SW480 (cell line): ENCODE measurements around the gene PHKB.

Source experiments
- DNase-seq: peaks from one replicate; pipeline ENCODE4 v3.0.0-alpha.2; 2016; ENCODE audit warnings: low spot score

The PHKB gene

DNA sequence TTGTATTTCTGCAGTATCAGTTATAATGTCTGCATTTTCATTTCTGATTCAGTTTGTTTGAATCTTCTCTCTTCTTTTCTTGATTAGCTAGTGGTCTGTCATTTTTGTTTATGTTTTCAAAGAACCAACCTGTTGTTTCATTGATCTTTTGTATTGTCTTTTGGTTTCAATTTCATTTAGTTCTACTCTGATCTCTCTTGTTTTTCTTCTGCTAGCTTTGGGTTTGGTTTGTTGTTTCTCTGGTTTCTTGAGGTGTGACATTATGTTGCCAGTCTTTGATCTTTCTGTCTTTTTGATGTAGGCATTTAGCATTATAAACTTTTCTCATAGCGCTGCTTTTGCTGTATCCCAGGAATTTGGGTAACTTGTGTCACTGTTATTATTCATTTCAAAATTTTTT lies 107.2 kb downstream of the PHKB start:
- no peak for DNase-seq

DNA sequence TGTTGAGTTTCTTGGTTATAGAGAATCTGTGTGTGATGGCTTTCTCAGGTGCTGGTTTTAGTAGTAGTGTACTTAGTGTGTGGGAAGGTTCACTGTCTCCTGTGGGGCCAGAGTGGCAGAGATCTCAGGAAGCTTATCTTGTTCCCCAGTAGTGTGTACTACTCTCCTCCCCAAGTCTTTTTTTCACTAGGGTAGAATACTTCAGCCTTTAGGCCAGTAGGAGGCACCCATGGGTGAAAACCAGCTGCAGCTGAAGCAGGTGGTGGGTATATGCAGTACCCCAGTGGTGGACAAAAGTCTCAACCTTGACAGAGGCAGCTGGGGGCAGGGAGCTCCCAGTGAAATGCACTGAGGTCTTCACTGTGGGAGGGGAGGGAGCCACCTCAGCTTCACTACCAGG lies 109.9 kb downstream of the PHKB start:
- no peak for DNase-seq

GRCh38 chr16:47571711-47572110 lies 110.6 kb downstream of the PHKB start:
- no peak for DNase-seq

DNA sequence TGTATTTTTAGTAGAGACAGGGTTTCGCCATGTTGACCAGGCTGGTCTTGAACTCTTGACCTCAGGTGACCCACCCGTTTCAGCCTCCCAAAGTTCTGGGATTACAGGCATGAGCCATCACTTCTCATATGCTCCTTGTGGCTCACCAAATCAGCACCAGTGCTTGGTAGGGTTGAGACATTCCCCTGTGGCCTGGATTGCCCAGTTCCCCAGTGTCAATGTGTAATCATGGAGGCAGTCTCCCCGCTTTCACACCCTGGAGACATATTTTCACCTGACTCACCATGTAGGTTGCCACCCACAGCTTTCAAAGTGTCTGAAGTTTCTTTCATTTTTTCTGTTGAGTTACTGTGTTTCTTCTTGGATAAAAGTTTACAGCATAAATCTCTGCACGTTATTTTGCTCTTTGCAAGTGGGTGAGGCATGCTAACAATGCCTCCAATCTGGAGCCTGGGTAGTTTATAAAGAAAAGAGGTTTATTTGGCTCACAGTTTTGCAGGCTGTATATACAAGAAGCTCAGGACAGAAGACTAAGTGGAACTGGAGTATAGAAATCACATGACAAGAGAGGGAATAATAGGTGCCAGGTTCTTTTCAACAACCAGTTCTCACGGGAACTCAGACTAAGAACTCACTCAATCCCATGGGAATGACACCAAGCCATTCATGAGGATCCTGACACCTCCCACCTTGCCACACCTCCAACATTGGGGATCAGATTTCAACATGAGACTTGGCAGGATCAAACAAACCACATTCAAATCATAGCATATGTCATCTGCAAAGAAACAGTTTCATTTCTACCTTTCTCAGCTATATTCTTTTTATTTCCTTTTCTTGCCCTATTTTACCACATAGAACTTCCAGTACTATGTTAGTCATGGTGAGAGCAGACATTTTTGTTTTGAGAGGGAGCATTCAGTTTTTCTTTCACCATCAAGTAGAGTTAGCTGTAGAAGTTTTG lies 113.2 kb downstream of the PHKB start:
- peak; percentile 70 for DNase-seq

DNA sequence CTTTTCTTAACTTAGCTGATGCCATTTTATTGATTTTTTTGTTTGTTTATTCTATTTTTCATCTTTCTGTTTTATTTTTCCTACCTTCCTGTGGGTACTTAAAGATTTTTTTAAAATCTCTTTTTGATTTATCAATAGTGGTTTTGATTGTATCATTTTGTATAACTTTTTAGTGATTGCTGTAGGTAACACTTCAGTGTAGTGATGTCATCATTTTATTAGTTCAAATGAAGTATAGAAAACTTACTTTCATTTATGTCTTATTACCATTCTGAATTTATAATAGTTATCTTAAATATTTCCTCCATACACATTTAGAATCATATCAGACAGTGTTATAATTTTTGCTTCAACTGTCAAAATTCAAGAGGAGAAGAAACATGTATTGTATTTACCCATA lies 115.9 kb downstream of the PHKB start:
- no peak for DNase-seq

DNA sequence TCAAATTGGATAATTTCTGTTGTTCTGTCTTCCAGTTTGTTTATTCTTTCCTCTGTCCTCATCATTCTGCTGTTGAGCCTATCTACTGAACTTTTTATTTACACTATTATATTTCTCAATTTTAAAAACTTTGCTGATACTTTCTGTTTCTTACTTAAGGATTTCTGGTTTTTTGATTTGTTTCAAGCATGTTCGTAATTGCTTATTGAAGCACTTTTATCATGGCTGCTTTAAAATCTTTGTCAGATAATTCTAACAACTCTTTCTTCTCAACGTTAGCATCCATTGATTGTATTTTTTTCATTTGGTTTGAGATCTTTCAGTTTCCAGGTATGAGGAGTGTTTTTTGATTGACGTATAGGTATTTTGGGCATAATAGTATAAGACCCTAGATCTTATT lies 116.9 kb downstream of the PHKB start:
- no peak for DNase-seq

GRCh38 chr16:47578573-47578972 lies 117.4 kb downstream of the PHKB start:
- DNase-seq: no peak

GRCh38 chr16:47581114-47581513 lies 120.0 kb downstream of the PHKB start:
- no peak for DNase-seq

GRCh38 chr16:47584464-47585225 lies 123.5 kb downstream of the PHKB start:
- DNase-seq: no peak

GRCh38 chr16:47586121-47586520 lies 125.0 kb downstream of the PHKB start:
- DNase-seq: no peak

GRCh38 chr16:47590472-47590871 lies 129.3 kb downstream of the PHKB start:
- DNase-seq: no peak

DNA sequence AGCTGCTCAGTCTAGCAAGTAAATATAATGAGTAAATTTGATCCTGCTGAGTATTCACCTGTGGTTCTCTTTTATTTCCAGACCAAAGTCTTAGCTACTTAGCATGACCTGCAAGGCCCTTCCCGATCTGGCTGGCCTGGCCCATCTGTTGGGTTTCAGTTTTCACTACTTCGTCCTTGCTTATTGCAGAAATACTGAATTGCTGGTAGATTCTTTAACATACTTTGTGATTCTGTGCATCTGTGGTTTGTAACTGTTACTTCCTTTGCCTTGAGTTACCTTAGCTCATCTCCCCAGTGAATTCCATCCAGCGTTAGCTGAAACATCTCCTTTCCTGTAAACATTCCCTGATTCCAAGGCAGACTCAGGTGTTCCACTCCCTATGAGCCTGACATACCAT lies 131.1 kb downstream of the PHKB start:
- no peak for DNase-seq

DNA sequence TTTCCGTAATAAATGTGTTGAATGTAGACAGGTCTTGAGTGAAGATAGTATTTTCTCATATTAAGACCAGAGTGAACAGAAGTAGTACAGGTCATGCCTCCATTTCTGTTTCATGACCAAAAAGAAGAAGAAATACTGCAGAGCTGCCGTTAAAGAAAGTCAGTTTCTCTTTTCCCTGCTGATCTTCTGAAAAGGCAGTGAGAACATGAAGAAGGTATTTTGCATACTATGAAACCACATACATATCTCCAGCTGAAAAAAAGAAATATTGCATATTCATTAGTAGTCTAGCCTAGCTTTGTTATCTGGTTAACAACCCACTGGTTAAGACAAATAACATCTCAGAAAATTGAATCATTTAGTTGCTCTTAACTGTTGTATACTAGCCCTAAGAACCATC lies 138.4 kb downstream of the PHKB start:
- no peak for DNase-seq

DNA sequence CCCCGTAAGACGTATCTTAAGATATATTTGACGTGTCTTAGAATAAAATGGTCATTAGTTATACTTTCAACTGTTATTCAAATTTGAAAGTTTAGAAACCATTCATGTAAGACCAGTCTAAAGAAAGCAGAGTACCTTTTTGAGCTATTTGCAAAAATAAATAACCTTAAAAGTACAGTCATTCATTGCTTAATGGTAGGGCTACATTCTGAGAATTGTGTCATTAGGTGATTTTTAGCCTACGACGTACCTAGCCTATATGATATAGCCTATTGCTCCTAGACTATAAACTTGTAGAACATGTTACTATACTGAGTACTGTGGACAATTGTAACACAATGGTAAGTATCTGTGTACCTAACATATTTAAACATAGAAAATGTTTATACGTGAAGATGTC lies 139.2 kb downstream of the PHKB start:
- DNase-seq: no peak

DNA sequence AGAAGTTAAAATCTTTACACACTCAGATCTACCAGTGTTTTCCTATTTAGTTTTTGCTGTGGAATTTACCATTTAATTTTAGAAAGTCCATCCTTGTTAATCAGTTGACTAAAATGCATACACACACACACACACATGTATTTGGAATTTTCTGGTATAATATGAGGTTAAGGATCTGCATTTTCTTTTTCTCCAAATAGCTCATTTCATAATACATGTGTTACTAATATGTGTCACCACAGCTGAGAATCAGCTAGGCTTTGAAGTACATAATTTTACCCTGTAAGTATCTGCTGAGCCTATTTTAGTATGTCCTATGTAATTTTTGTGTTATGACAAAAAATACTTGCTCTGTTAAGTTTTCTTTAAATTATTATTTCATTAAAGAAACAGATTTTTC lies 143.2 kb downstream of the PHKB start:
- no peak for DNase-seq

DNA sequence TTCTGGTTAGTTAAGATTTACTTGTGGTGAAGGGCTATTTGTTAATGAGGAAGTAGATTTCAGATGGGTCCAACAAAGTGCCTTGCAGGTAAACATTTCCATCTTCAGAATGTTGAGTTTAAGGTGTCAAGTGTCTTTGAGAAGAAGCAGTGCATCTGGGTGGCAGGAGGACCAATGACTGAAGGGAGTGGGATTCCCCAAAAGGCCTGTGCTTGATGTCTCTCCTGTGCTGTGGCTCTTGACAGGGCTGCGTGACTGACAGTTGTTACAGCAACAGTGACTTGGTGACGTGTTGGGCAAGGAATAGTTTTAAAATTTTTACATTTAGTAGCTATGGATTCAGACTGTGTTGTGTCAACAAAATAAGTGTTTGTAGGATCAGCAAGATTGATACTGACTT lies 149.9 kb downstream of the PHKB start:
- DNase-seq: no peak

GRCh38 chr16:47611848-47612493 lies 150.8 kb downstream of the PHKB start:
- no peak for DNase-seq

- no peak for DNase-seq
Observed at GRCh38 chr16:47612711-47613110, 151.6 kb downstream of the PHKB start.

DNA sequence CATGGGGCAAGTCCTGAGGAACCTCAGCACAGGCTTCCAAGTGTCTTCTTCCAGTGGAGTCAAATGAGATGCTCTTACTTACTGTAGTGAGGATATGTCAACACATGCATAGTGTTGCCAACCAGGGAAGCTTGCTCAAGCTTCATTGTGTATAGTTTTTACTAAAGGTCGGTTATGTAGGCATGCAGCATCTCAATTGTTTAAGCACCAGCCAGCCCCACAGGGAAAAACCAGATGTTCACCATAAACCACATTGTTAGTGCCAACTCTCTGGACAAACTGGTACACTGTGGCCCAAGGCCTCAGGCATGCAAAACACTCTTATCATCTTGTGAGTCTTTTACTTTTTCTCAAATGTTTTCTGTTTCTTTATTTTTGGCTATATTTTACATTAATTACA lies 152.1 kb downstream of the PHKB start:
- no peak for DNase-seq

- no peak for DNase-seq
Observed at GRCh38 chr16:47617732-47618131, 156.6 kb downstream of the PHKB start.

DNA sequence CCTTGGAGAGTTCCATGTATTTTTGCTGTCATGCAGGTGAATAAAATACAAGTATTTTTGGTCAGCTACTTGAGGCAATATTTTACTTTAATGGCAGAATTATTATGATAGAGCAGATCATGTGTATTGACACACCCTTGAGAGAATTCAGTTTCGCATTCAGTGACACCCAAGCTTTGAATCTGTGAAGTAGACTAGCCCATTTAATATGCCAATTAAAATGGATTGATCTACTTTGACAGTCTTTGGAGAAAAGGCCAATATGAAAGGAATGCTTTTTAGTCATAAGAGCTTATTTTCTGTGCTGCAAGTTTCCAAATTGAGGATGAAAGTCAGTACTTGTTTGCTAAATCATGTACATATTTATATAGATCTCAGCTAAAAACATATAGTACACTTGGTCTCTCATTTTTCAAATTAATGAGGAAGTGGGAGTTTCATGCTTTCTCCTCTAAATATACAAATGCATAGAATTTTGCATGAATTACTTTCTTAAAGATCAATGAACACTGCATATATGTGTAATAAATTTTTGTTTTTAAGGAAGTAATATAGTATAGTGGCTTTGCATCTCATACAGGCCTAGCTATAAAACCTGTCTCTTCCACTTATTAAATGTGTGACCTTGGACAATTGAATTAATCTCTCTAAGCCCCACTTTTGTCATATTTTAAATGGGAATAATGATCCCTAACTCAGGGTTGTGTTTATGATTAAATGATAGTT lies 161.5 kb downstream of the PHKB start:
- DNase-seq: no peak

- no peak for DNase-seq
Observed at GRCh38 chr16:47624563-47624962, 163.4 kb downstream of the PHKB start.
